Measurements from ENCODE around the gene PRDM16. TPM values are rescaled to one million over a fixed set of nuclear protein-coding genes. Genes with fewer than 3 reads are reported as not detected.

Gene PRDM16
- total and polyA plus RNA-seq, 2 of the 13 experiments (the other 11 are each of a cell fraction or from before 2014, with no cell fraction given) = 0.15 to 0.81 TPM

- TF ChIP-seq ZBTB46 (CRISPR knock-in tag; IDR thresholded peaks at IDR 0.05; ENCODE audit: borderline replicate concordance) = no peak
- TF ChIP-seq, protein P1, sequence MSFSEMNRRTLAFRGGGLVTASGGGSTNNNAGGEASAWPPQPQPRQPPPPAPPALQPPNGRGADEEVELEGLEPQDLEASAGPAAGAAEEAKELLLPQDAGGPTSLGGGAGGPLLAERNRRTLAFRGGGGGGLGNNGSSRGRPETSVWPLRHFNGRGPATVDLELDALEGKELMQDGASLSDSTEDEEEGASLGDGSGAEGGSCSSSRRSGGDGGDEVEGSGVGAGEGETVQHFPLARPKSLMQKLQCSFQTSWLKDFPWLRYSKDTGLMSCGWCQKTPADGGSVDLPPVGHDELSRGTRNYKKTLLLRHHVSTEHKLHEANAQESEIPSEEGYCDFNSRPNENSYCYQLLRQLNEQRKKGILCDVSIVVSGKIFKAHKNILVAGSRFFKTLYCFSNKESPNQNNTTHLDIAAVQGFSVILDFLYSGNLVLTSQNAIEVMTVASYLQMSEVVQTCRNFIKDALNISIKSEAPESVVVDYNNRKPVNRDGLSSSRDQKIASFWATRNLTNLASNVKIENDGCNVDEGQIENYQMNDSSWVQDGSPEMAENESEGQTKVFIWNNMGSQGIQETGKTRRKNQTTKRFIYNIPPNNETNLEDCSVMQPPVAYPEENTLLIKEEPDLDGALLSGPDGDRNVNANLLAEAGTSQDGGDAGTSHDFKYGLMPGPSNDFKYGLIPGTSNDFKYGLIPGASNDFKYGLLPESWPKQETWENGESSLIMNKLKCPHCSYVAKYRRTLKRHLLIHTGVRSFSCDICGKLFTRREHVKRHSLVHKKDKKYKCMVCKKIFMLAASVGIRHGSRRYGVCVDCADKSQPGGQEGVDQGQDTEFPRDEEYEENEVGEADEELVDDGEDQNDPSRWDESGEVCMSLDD (CRISPR knock-in tag; IDR thresholded peaks at IDR 0.05; ENCODE audit: borderline replicate concordance) = no peak
- TF ChIP-seq, protein P2, sequence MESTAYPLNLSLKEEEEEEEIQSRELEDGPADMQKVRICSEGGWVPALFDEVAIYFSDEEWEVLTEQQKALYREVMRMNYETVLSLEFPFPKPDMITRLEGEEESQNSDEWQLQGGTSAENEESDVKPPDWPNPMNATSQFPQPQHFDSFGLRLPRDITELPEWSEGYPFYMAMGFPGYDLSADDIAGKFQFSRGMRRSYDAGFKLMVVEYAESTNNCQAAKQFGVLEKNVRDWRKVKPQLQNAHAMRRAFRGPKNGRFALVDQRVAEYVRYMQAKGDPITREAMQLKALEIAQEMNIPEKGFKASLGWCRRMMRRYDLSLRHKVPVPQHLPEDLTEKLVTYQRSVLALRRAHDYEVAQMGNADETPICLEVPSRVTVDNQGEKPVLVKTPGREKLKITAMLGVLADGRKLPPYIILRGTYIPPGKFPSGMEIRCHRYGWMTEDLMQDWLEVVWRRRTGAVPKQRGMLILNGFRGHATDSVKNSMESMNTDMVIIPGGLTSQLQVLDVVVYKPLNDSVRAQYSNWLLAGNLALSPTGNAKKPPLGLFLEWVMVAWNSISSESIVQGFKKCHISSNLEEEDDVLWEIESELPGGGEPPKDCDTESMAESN (CRISPR knock-in tag; conservative IDR thresholded peaks at IDR 0.05) = 0 out of 2 replicates have a peak, but pooled peaks have one; percentile 34
- TF ChIP-seq ZNF24 (IDR thresholded peaks at IDR 0.05) = no peak
- no peak for TF ChIP-seq ZNF775 (CRISPR knock-in tag; IDR thresholded peaks at IDR 0.05; ENCODE audit: borderline replicate concordance)
- TF ChIP-seq ZNF737 (CRISPR knock-in tag; IDR thresholded peaks at IDR 0.05; ENCODE audit: borderline replicate concordance) = no peak
- peak; percentile 43; the same call in 1 of the 2 replicates for TF ChIP-seq ZZZ3 (CRISPR knock-in tag; IDR thresholded peaks at IDR 0.05; ENCODE audit: borderline replicate concordance)
- TF ChIP-seq, protein P3, sequence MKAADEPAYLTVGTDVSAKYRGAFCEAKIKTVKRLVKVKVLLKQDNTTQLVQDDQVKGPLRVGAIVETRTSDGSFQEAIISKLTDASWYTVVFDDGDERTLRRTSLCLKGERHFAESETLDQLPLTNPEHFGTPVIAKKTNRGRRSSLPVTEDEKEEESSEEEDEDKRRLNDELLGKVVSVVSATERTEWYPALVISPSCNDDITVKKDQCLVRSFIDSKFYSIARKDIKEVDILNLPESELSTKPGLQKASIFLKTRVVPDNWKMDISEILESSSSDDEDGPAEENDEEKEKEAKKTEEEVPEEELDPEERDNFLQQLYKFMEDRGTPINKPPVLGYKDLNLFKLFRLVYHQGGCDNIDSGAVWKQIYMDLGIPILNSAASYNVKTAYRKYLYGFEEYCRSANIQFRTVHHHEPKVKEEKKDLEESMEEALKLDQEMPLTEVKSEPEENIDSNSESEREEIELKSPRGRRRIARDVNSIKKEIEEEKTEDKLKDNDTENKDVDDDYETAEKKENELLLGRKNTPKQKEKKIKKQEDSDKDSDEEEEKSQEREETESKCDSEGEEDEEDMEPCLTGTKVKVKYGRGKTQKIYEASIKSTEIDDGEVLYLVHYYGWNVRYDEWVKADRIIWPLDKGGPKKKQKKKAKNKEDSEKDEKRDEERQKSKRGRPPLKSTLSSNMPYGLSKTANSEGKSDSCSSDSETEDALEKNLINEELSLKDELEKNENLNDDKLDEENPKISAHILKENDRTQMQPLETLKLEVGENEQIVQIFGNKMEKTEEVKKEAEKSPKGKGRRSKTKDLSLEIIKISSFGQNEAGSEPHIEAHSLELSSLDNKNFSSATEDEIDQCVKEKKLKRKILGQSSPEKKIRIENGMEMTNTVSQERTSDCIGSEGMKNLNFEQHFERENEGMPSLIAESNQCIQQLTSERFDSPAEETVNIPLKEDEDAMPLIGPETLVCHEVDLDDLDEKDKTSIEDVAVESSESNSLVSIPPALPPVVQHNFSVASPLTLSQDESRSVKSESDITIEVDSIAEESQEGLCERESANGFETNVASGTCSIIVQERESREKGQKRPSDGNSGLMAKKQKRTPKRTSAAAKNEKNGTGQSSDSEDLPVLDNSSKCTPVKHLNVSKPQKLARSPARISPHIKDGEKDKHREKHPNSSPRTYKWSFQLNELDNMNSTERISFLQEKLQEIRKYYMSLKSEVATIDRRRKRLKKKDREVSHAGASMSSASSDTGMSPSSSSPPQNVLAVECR (CRISPR knock-in tag; IDR thresholded peaks at IDR 0.05; ENCODE audit: borderline replicate concordance) = peak; percentile 46; the same call in 1 of the 2 replicates
- TF ChIP-seq SKI (IDR thresholded peaks at IDR 0.05; ENCODE audit: partially characterized antibody) = no peak
- 0 out of 2 replicates have a peak, but pooled peaks have one; percentile 14 for TF ChIP-seq ZNF772 (CRISPR knock-in tag; IDR thresholded peaks at IDR 0.05)
- TF ChIP-seq POLR2A (IDR thresholded peaks at IDR 0.05; ENCODE audit: insufficient read depth in 1 of 2, low read depth in 2 of 2, low read length in 2 of 2) = 0 out of 4 replicates have a peak, but pooled peaks of 1 of the 2 experiments have one; percentile 24
- 0 out of 2 replicates have a peak, but pooled peaks have one; percentile 21 for TF ChIP-seq CTCF (CRISPR knock-in tag; IDR thresholded peaks at IDR 0.05)
- 0 out of 4 replicates have a peak, but pooled peaks of 1 of the 2 experiments have one; percentile 13 for TF ChIP-seq EP300 (IDR thresholded peaks at IDR 0.05; ENCODE audit: low read depth in 2 of 2, low read length in 2 of 2)
- no peak for TF ChIP-seq EP300 (CRISPR knock-in tag; IDR thresholded peaks at IDR 0.05; ENCODE audit: borderline replicate concordance)
Measured at GRCh38 chr1:3219005-3219790, 150.2 kb downstream of the PRDM16 start (continued).
